HEK293 (cell line): ENCODE data around the gene FBXO42.

Experiments
- CTCF ChIA-PET: fragments of 350-600 bp; formaldehyde crosslinking; extraction: SDS; loops from one replicate; lab custom pipeline; 2021; ENCODE audit warnings: antibody characterized with exemption; lab: Yijun Ruan, JAX
- POLR2A ChIA-PET: fragments of 300-600 bp; formaldehyde crosslinking; extraction: SDS; loops from one replicate; lab custom pipeline; 2020; ENCODE audit warnings: antibody characterized with exemption, inconsistent platforms; lab: Yijun Ruan, JAX
- H3K27ac ChIP-seq: fragments of 200-500 bp; sonication (Bioruptor generic); 2 replicates; pipeline ENCODE4 v1.5.1; 2014; ENCODE audit warnings: low read depth, low read length, control low read depth, inconsistent platforms; ENCODE audit errors: extremely low read depth
- H3K36me3 ChIP-seq, 2 experiments: fragments of 200-500 bp in 1 of 2; sonication (Bioruptor generic) in 1 of 2; 1 replicate in 1 of 2; 2 replicates in 1 of 2; pipeline ENCODE4 v1.5.1; 2014 to 2017; ENCODE audit warnings: inconsistent platforms in 2 of 2, low read length in 2 of 2; ENCODE audit not compliant: control insufficient read depth in 2 of 2, insufficient read depth in 1 of 2
- H3K4me1 ChIP-seq: fragments of 200-500 bp; sonication (Bioruptor generic); 2 replicates; pipeline ENCODE4 v1.5.1; 2014; ENCODE audit warnings: mild to moderate bottlenecking, low read length, inconsistent platforms; ENCODE audit not compliant: control insufficient read depth, insufficient read depth
- H3K4me3 ChIP-seq: 2 replicates; pipeline ENCODE4 v1.5.1; 2011; ENCODE audit warnings: low read depth, mild to moderate bottlenecking, control low read depth, low read length, moderate library complexity
- H3K9me3 ChIP-seq: fragments of 200-500 bp; sonication (Bioruptor generic); 2 replicates; pipeline ENCODE4 v1.5.1; 2014; ENCODE audit warnings: low read depth, low read length, inconsistent platforms; ENCODE audit not compliant: control insufficient read depth, insufficient read depth
- EGR2 ChIP-seq: fragments of 450-650 bp; formaldehyde crosslinking; IDR thresholded peaks from 2 replicates; pipeline ENCODE4 v1.5.1; 2016; ENCODE audit warnings: low read depth, missing biosample characterization, missing genetic modification characterization
- GLIS1 ChIP-seq: fragments of 450-650 bp; formaldehyde crosslinking; IDR thresholded peaks from 2 replicates; pipeline ENCODE4 v1.5.1; 2016; ENCODE audit warnings: missing biosample characterization, missing genetic modification characterization
- HOXC10 ChIP-seq: sonication (generic); formaldehyde crosslinking; IDR thresholded peaks from 2 replicates; pipeline ENCODE4 v1.8.1; 2023; ENCODE audit warnings: mild to moderate bottlenecking, missing genetic modification reagents
- HOXD13 ChIP-seq: sonication (generic); formaldehyde crosslinking; IDR thresholded peaks from 2 replicates; pipeline ENCODE4 v1.8.0; 2022; ENCODE audit warnings: missing genetic modification reagents, borderline replicate concordance
- KLF1 ChIP-seq: fragments of 450-650 bp; formaldehyde crosslinking; IDR thresholded peaks from 2 replicates; pipeline ENCODE4 v1.5.1; 2016; ENCODE audit warnings: missing biosample characterization, missing genetic modification characterization
- KLF7 ChIP-seq: fragments of 450-650 bp; formaldehyde crosslinking; IDR thresholded peaks from 2 replicates; pipeline ENCODE4 v1.5.1; 2016; ENCODE audit warnings: missing biosample characterization, missing genetic modification characterization, borderline replicate concordance
- KLF9 ChIP-seq: fragments of 450-650 bp; formaldehyde crosslinking; IDR thresholded peaks from 2 replicates; pipeline ENCODE4 v1.5.1; 2016; ENCODE audit warnings: missing biosample characterization, missing genetic modification characterization, low read depth
- PRDM10 ChIP-seq: fragments of 450-650 bp; formaldehyde crosslinking; IDR thresholded peaks from 2 replicates; pipeline ENCODE4 v1.5.1; 2016; ENCODE audit warnings: missing biosample characterization, missing genetic modification characterization
- PRDM6 ChIP-seq: fragments of 450-650 bp; formaldehyde crosslinking; IDR thresholded peaks from 2 replicates; pipeline ENCODE4 v1.5.1; 2017; ENCODE audit warnings: missing biosample characterization, missing genetic modification characterization
- SP3 ChIP-seq: fragments of 450-650 bp; formaldehyde crosslinking; IDR thresholded peaks from 2 replicates; pipeline ENCODE4 v1.5.1; 2016; ENCODE audit warnings: missing biosample characterization, missing genetic modification characterization
- ZFP37 ChIP-seq: fragments of 450-650 bp; formaldehyde crosslinking; IDR thresholded peaks from 2 replicates; pipeline ENCODE4 v1.5.1; 2016; ENCODE audit warnings: missing biosample characterization, missing genetic modification characterization
- ZNF121 ChIP-seq: fragments of 450-650 bp; formaldehyde crosslinking; IDR thresholded peaks from 2 replicates; pipeline ENCODE4 v1.5.1; 2016; ENCODE audit warnings: missing biosample characterization, missing genetic modification characterization
- ZNF138 ChIP-seq: fragments of 450-650 bp; formaldehyde crosslinking; IDR thresholded peaks from 2 replicates; pipeline ENCODE4 v1.5.1; 2016; ENCODE audit warnings: missing biosample characterization, missing genetic modification characterization, borderline replicate concordance
- ZNF202 ChIP-seq: fragments of 450-650 bp; formaldehyde crosslinking; IDR thresholded peaks from 2 replicates; pipeline ENCODE4 v1.5.1; 2016; ENCODE audit warnings: missing biosample characterization, missing genetic modification characterization, borderline replicate concordance
- ZNF23 ChIP-seq: fragments of 450-650 bp; formaldehyde crosslinking; IDR thresholded peaks from 2 replicates; pipeline ENCODE4 v1.5.1; 2016; ENCODE audit warnings: missing biosample characterization, missing genetic modification characterization, borderline replicate concordance
- ZNF24 ChIP-seq: fragments of 450-650 bp; formaldehyde crosslinking; IDR thresholded peaks from 2 replicates; pipeline ENCODE4 v1.5.1; 2016; ENCODE audit warnings: missing biosample characterization, missing genetic modification characterization
- ZNF280C ChIP-seq: fragments of 450-650 bp; formaldehyde crosslinking; IDR thresholded peaks from 2 replicates; pipeline ENCODE4 v1.5.1; 2016; ENCODE audit warnings: missing biosample characterization, missing genetic modification characterization
- ZNF302 ChIP-seq: fragments of 450-650 bp; formaldehyde crosslinking; IDR thresholded peaks from 2 replicates; pipeline ENCODE4 v1.5.1; 2016; ENCODE audit warnings: missing biosample characterization, missing genetic modification characterization, low read depth
- ZNF341 ChIP-seq: fragments of 450-650 bp; formaldehyde crosslinking; IDR thresholded peaks from 2 replicates; pipeline ENCODE4; 2016; ENCODE audit warnings: low read depth, missing biosample characterization, missing genetic modification characterization
- ZNF354C ChIP-seq: fragments of 450-650 bp; formaldehyde crosslinking; IDR thresholded peaks from 2 replicates; pipeline ENCODE4 v1.5.1; 2016; ENCODE audit warnings: missing biosample characterization, missing genetic modification characterization, low read depth, borderline replicate concordance
- ZNF394 ChIP-seq: fragments of 450-650 bp; formaldehyde crosslinking; IDR thresholded peaks from 2 replicates; pipeline ENCODE4 v1.5.1; 2016; ENCODE audit warnings: missing biosample characterization, missing genetic modification characterization, mild to moderate bottlenecking, moderate library complexity, borderline replicate concordance
- ZNF398 ChIP-seq: fragments of 450-650 bp; formaldehyde crosslinking; IDR thresholded peaks from 2 replicates; pipeline ENCODE4 v1.5.1; 2017; ENCODE audit warnings: missing biosample characterization, missing genetic modification characterization
- ZNF416 ChIP-seq: fragments of 450-650 bp; formaldehyde crosslinking; IDR thresholded peaks from 2 replicates; pipeline ENCODE4 v1.5.1; 2016; ENCODE audit warnings: missing biosample characterization, missing genetic modification characterization
- ZNF529 ChIP-seq: fragments of 450-650 bp; formaldehyde crosslinking; IDR thresholded peaks from 2 replicates; pipeline ENCODE4 v1.5.1; 2017; ENCODE audit warnings: missing genetic modification characterization, missing biosample characterization; ENCODE audit not compliant: insufficient replicate concordance
- ZNF585B ChIP-seq: fragments of 450-650 bp; formaldehyde crosslinking; IDR thresholded peaks from 2 replicates; pipeline ENCODE4 v1.5.1; 2016; ENCODE audit warnings: missing biosample characterization, missing genetic modification characterization

Gene FBXO42

GRCh38 chr1:16266411-16267118, 85.7 kb downstream of the FBXO42 start (continued):
- no peak for TF ChIP-seq ZNF354C (tag by site-specific recombination)
- no peak for TF ChIP-seq ZNF302
- peak; percentile 39 for TF ChIP-seq PRDM10 (tag by site-specific recombination)
- no peak for TF ChIP-seq HOXD13 (CRISPR knock-in tag)
- TF ChIP-seq KLF9 (tag by site-specific recombination): no peak
- no peak for TF ChIP-seq ZNF529 (tag by site-specific recombination)
- no peak for TF ChIP-seq ZNF23 (tag by site-specific recombination)
- TF ChIP-seq PRDM6 (tag by site-specific recombination): peak; percentile 60
- no peak for TF ChIP-seq GLIS1 (tag by site-specific recombination)
- no peak for TF ChIP-seq ZNF202 (tag by site-specific recombination)
- TF ChIP-seq, all 188 proteins: peak for 6

- Histone ChIP-seq H3K4me1 (peaks cover 9% of the 10 kb centered on the region), H3K9me3 (no peaks in the 10 kb centered on the region), H3K27ac (no peak overlapping the region), H3K36me3 (no peaks in the 10 kb centered on the region), H3K4me3 (no peak overlapping the region)
- POLR2A ChIA-PET: no interaction called here
- TF ChIP-seq ZNF121 (tag by site-specific recombination) (peak; percentile 86), ZNF394 (no peak)
- CTCF ChIA-PET: no interaction called here
Observed at GRCh38 chr1:16262067-16262466, 90.2 kb downstream of the FBXO42 start.

GRCh38 chr1:16260814-16261213, 91.5 kb downstream of the FBXO42 start:
- ChIA-PET CTCF (interaction anchor here (0.6 to 1.1 kb wide), 4 partner anchors 10 to 94 kb away, joined by 3 to 4 read pairs (median 4); no protein-coding TSS in a partner anchor), POLR2A (no interaction called here)
- Histone ChIP-seq H3K36me3 (peaks cover 0 to 9% of the 10 kb centered on the region in 2 experiments; a peak in 1 of 3 replicates), H3K27ac (no peak overlapping the region), H3K9me3 (no peaks in the 10 kb centered on the region), H3K4me1 (no peaks in the 10 kb centered on the region), H3K4me3 (no peak overlapping the region)
- no peak for TF ChIP-seq ZFP37 (tag by site-specific recombination)
- TF ChIP-seq HOXC10 (CRISPR knock-in tag): no peak
- no peak for TF ChIP-seq ZNF24
- TF ChIP-seq KLF7 (tag by site-specific recombination): no peak
- no peak for TF ChIP-seq ZNF398 (tag by site-specific recombination)
- TF ChIP-seq SP3 (tag by site-specific recombination): no peak
- no peak for TF ChIP-seq KLF1
- no peak for TF ChIP-seq ZNF280C (tag by site-specific recombination)
- TF ChIP-seq ZNF341 (tag by site-specific recombination): no peak
- TF ChIP-seq ZNF416 (tag by site-specific recombination): no peak
- no peak for TF ChIP-seq EGR2 (tag by site-specific recombination)
- TF ChIP-seq ZNF138: no peak
- no peak for TF ChIP-seq ZNF585B
